Measurements from ENCODE around the gene RPS19BP1.

GRCh38 chr22:39525658-39525975, 6.9 kb downstream of the RPS19BP1 start:
- TF ChIP-seq CTCF (IDR thresholded peaks at IDR 0.05 in 4 of 5, conservative IDR thresholded peaks at IDR 0.05 in 1 of 5) = no peak
- TF ChIP-seq POLR2A (IDR thresholded peaks at IDR 0.05) = no peak
